HG03457 (cell line): Measurements from ENCODE around the gene RGS6.

Experiments used
- ATAC-seq: cut with Tn5 transposase; IDR thresholded peaks from one replicate; pipeline ENCODE4 v1.9.1; 2021; ENCODE audit warnings: moderate number of reproducible peaks; ENCODE audit not compliant: unreplicated experiment

Gene RGS6

GRCh38 chr14:72383865-72384264 is 451.6 kb downstream of the RGS6 start:
- no peak for ATAC-seq

- ATAC-seq: no peak
Measured at GRCh38 chr14:72387726-72388125, 455.5 kb downstream of the RGS6 start.

- no peak for ATAC-seq
Measured at GRCh38 chr14:72389200-72389599, 457.0 kb downstream of the RGS6 start.

GRCh38 chr14:72401101-72401625 is 468.9 kb downstream of the RGS6 start:
- ATAC-seq: no peak

- no peak for ATAC-seq
Measured at GRCh38 chr14:72401632-72402376, 469.6 kb downstream of the RGS6 start.

- ATAC-seq: no peak
Measured at GRCh38 chr14:72402377-72402772, 470.1 kb downstream of the RGS6 start.

- no peak for ATAC-seq
Measured at GRCh38 chr14:72404106-72404774, 472.0 kb downstream of the RGS6 start.

- no peak for ATAC-seq
Measured at GRCh38 chr14:72404998-72405397, 472.8 kb downstream of the RGS6 start.

GRCh38 chr14:72408020-72408419 is 475.8 kb downstream of the RGS6 start:
- ATAC-seq: no peak

- ATAC-seq: no peak
Measured at GRCh38 chr14:72409047-72409446, 476.8 kb downstream of the RGS6 start.

- ATAC-seq: no peak
Measured at GRCh38 chr14:72416081-72416849, 484.0 kb downstream of the RGS6 start.

- ATAC-seq: no peak
Measured at GRCh38 chr14:72416892-72417291, 484.7 kb downstream of the RGS6 start.

GRCh38 chr14:72418806-72419205 is 486.6 kb downstream of the RGS6 start:
- ATAC-seq: no peak

GRCh38 chr14:72419226-72419775 is 487.1 kb downstream of the RGS6 start:
- no peak for ATAC-seq

- no peak for ATAC-seq
Measured at GRCh38 chr14:72420749-72421474, 488.7 kb downstream of the RGS6 start.

- no peak for ATAC-seq
Measured at GRCh38 chr14:72423957-72424356, 491.7 kb downstream of the RGS6 start.

GRCh38 chr14:72430457-72430856 is 498.2 kb downstream of the RGS6 start:
- ATAC-seq: no peak

- no peak for ATAC-seq
Measured at GRCh38 chr14:72432748-72433147, 500.5 kb downstream of the RGS6 start.

GRCh38 chr14:72433511-72433910 is 501.3 kb downstream of the RGS6 start:
- ATAC-seq: no peak

- no peak for ATAC-seq
Measured at GRCh38 chr14:72434856-72435255, 502.6 kb downstream of the RGS6 start.

- no peak for ATAC-seq
Measured at GRCh38 chr14:72439707-72440106, 507.5 kb downstream of the RGS6 start.
